ENCODE data around the gene ABLIM2. TPM values are rescaled to one million over a fixed set of nuclear protein-coding genes. Genes with fewer than 3 reads are reported as not detected.

Gene ABLIM2
- 0.23 and 0.43 TPM in 2 replicates for total RNA-seq

DNA sequence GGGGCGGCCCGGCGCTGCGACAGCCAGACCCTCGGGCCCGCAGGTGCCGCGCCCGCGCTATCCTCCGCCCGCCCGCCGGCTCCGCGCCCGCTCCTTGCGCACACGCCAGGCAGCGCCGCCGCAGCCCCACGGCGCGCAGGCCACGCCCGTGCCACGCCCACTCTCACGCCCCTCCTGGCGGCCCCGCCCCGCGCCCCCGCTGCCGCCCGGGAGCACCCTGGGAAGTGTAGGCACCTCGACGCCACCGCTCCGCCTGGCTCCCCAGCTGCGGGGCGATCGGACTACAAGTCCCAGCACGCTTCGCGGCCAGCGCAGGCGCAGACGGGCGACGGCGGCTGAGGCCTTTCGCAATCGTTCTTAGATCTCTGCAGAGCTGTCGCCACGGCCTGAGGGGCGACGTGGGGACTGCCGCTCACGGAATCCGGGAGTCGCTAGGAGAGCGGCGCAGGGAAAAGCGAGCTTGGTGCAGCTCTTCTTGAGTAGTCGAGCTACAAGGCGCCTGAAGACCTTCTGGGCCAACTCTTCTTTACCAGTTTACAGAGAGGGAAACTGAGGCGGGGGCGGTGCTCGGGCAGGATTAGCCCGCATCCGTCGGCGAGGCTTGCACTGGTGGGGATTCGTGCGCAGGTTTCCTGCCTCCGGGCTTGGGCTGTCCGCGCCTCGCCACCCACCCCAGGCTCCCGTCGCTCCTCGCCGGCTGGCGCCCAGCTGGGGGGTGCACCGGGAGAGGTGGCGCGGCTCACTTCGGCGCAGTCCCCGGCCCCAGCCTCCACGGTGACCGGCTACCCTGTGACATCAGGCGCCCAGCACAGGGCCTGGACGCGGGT lies at the start of gene ABLIM2:
Gene ABLIM2, minus strand, starts transcription at position 104 of the 827 bp plus-strand sequence. CDS start 124 bp downstream, outside the sequence.

DNA sequence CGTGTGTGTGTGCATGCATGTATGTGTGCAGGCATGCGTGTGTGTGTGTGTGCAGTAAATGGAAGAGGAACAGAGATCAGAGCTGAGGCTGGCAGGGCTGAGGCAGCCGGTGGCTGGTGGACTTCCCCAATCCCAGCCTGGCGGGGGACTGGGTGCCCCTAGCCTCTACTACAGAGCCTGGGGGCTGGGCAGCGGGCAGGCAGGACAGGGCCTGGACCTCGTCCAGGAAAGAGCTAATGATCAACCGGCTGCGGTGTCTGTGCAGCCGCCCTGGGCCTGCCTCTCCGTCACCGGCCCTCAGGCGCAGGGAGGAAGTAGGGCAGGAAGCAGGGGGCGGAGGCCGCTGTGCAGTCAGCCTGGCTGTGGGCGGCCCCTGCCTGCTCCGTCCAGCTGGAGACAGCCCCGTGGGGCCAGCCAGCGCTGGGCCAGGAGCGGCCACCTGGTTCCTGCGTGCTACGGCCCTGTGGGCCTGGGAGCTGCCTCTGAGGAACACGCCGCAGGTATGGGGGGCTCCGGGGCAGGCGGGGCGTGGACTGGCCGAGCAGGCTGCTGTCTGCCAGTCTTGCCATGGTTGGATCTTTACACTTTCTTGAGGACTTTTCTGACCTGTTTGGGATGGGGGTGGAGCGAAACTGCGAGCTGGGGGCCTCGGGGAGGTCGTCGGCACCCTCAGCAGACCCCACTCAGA lies 40.4 kb upstream of the ABLIM2 start, which contains the start of gene SH3TC1:
Gene SH3TC1, plus strand, starts transcription at position 385 of the 688 bp plus-strand sequence. CDS start 5,905 bp downstream, outside the sequence.

DNA sequence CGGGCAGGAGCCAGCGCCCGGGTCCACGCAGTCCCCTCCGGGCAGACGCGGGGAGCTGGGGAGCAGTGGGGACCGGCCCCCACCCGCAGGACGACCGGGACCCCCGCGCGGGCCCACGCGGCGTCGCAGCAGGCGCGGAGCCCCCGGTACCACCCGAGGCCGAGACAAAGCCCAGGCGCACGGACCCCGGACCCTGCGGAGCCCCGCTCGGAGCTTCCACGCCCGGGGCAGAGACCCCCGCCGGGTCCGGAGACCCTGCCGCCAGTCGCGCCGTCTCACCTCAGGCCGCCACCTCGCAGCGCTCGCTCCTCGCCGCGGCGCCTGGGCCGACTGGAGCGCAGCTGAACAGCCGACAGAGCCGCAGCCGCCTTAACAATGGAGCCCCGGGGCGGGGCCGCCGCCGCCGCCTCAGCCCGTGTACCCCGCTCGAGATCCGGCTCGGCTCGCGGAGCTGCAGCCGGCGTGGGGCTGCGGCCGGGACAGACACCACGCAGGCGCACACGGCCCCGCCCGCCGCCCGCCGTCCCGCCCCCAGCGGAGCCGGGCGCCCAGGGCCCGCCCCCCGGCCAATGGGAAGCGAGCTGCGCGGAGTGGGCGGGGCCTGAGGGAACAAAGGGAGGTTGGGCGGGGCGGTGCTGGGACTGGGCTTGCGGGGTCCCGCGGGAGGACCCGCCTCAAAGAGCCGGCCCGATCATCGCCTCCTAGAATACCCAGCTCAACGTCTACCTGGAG lies 219.1 kb downstream of the ABLIM2 start, which contains the start of gene AFAP1:
Gene AFAP1, minus strand, starts transcription at position 485 of the 732 bp plus-strand sequence. CDS start 67,783 bp downstream, outside the sequence.

Other genes with a start within 250 kb of the ABLIM2 start
- 62.6 and 77.4 TPM in 2 replicates for gene AFAP1, start 219.0 kb downstream of the ABLIM2 start, total RNA-seq
- gene SH3TC1, start 40.5 kb upstream of the ABLIM2 start, total RNA-seq: 3.0 and 7.2 TPM in 2 replicates
- gene HTRA3, start 110.9 kb upstream of the ABLIM2 start, total RNA-seq: 9.8 and 17.4 TPM in 2 replicates

Data from pericardium fibroblast (primary cell).